ENCODE measurements around the gene STK4. TPM values are rescaled to one million over a fixed set of nuclear protein-coding genes. Genes with fewer than 3 reads are reported as not detected.
A peak's percentile ranks its signal among the peaks of the same experiment; 100 is the strongest.

The STK4 gene
- total RNA-seq, 4 donors from 2014 or later = 9.0 to 43.6 (median 29.6) TPM

DNA sequence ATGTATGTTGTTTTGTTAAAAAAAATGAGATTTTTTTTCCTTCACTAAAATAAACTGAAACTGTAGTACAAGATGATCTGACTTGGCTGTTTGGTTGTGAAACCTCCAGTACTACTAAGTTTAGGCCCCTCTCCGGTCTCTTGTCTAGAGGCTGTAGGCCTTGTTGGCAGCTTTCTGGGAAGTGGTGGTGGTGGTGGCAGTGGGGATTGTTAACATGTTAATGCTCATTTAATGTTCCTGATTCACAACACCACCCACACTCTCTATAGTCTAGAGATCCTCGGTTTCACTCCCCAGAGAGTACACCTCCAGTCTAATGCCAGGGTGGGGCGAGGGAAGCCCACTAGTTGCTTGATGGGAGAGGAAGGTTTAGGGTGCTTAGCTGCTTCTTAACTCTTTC is 24.1 kb downstream of the STK4 start:
- intact Hi-C loops (cut with DNase I; ENCODE audit: low total_unique reads) = no loop called here
- no peaks in the 10 kb centered on the region for H3K9me3 ChIP-seq
- peaks cover 0 to 2% of the 10 kb centered on the region in 2 donors for H3K36me3 ChIP-seq
- no peaks in the 10 kb centered on the region for H3K4me1 ChIP-seq
- TF ChIP-seq CTCF (IDR thresholded peaks at IDR 0.05) = no peak
- no peak for TF ChIP-seq POLR2A (IDR thresholded peaks at IDR 0.05)
- H3K27ac ChIP-seq = peak overlapping the region; percentile 23 to 53
- H3K4me3 ChIP-seq = no peak overlapping the region
- no peaks in the 10 kb centered on the region for H3K27me3 ChIP-seq
- no peak for DNase-seq

- H3K36me3 ChIP-seq = peaks cover 0 to 2% of the 10 kb centered on the region in 2 donors
- TF ChIP-seq CTCF (IDR thresholded peaks at IDR 0.05) (no peak), POLR2A (IDR thresholded peaks at IDR 0.05) (no peak)
- intact Hi-C loops (cut with DNase I; ENCODE audit: low total_unique reads) = no loop called here
- H3K27me3 ChIP-seq = no peaks in the 10 kb centered on the region
- no peak overlapping the region for H3K4me3 ChIP-seq
- no peak for DNase-seq
- H3K27ac ChIP-seq = peak overlapping the region; percentile 23 to 53
- no peaks in the 10 kb centered on the region for H3K9me3 ChIP-seq
- no peaks in the 10 kb centered on the region for H3K4me1 ChIP-seq
Observed at GRCh38 chr20:44990957-44991356, 24.6 kb downstream of the STK4 start.

DNA sequence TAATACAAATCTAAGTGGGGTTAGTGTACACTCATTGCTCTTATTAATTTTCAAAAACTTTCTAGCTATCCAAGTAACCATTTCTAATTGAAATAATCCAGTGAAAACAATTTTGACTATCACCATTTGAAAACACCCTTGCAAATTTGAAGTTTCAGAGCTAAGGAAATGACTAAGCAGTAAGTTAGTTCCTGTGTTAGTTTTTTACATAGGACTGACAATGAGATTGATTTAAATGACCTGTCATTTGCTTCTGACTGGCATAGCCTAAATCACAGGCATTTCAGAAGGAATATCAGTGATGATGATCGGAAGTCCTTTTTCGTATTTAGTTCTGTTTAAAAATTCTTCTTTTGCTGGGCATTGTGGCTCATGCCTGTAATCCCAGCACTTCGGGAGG is 27.0 kb downstream of the STK4 start:
- Histone ChIP-seq H3K4me3 (no peak overlapping the region), H3K27me3 (no peaks in the 10 kb centered on the region), H3K36me3 (no peaks in the 10 kb centered on the region), H3K27ac (no peak overlapping the region), H3K4me1 (no peaks in the 10 kb centered on the region), H3K9me3 (no peaks in the 10 kb centered on the region)
- DNase-seq = no peak
- no peak for TF ChIP-seq POLR2A (IDR thresholded peaks at IDR 0.05)
- TF ChIP-seq CTCF (IDR thresholded peaks at IDR 0.05) = no peak
- intact Hi-C loops (cut with DNase I; ENCODE audit: low total_unique reads) = no loop called here

DNA sequence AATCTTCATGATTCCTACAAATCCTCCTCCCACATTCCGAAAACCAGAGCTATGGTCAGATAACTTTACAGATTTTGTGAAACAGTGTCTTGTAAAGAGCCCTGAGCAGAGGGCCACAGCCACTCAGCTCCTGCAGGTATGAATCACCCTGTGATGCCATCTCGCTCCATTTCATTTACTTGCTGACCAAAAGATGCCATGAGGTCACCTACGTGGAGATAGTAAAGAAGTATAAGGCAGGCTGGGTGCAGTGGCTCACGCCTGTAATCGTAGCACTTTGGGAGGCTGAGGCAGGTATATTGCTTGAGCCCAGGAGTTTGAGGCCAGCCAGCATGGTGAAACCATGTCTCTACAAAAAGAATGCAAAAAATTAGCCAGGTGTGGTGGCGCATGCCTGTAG is 30.9 kb downstream of the STK4 start:
- no peak for TF ChIP-seq CTCF (IDR thresholded peaks at IDR 0.05)
- Histone ChIP-seq H3K27me3 (no peaks in the 10 kb centered on the region), H3K9me3 (no peaks in the 10 kb centered on the region), H3K36me3 (no peaks in the 10 kb centered on the region), H3K4me3 (no peak overlapping the region), H3K27ac (no peak overlapping the region), H3K4me1 (no peaks in the 10 kb centered on the region)
- intact Hi-C loops (cut with DNase I; ENCODE audit: low total_unique reads) = no loop called here
- DNase-seq = no peak

DNA sequence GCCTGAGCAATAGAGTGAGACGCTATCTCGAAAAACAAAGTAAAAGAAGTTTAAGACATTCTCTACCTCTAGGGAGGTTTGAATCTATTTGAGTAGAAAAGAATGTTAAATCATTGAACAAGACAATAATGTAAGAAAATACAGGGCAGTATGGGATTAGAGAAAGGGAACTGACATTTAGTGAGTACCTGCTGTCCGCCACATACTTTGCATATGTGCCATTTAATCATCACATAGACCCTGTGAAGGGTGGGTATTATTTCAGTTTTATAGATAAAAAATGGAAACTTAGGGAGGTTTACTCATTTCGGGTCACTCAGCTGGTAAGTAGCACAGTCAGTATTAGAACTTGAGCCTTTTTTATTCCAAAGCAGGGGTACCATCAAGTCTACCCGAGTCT is 31.4 kb downstream of the STK4 start:
- Histone ChIP-seq H3K9me3 (no peaks in the 10 kb centered on the region), H3K36me3 (no peaks in the 10 kb centered on the region), H3K27me3 (no peaks in the 10 kb centered on the region), H3K4me3 (no peak overlapping the region), H3K4me1 (no peaks in the 10 kb centered on the region), H3K27ac (no peak overlapping the region)
- DNase-seq = no peak
- TF ChIP-seq POLR2A (IDR thresholded peaks at IDR 0.05) (no peak), CTCF (IDR thresholded peaks at IDR 0.05) (no peak)
- intact Hi-C loops (cut with DNase I; ENCODE audit: low total_unique reads) = no loop called here
